MCF 10A (cell line): ENCODE results near the gene DYNC1H1. TPM values are rescaled to one million over a fixed set of nuclear protein-coding genes. Genes with fewer than 3 reads are reported as not detected.

Experiments
- BruUV-seq: library from RNA; stranded (reverse); fragments of 400-500 nt; replicated peaks from 2 replicates; lab custom pipeline; 2021; lab: Mats Ljungman, UMichigan
- CTCF ChIA-PET: fragments of 300-600 bp; sonication (Branson Sonifier 250); formaldehyde crosslinking; extraction: SDS; loops from one replicate; lab custom pipeline; 2021; ENCODE audit warnings: antibody characterized with exemption, inconsistent platforms; lab: Yijun Ruan, JAX
- POLR2A ChIA-PET: fragments of 300-600, 350-650 bp; sonication (Branson Sonifier 250); formaldehyde crosslinking; extraction: SDS; loops from one replicate; lab custom pipeline; 2020; ENCODE audit warnings: antibody characterized with exemption, inconsistent platforms; lab: Yijun Ruan, JAX
- DNase-seq: peaks from one replicate; pipeline ENCODE4 v3.0.0-alpha.2; 2018; ENCODE audit not compliant: unreplicated experiment
- H3K27ac Mint-ChIP-seq: one replicate; pipeline ENCODE4 v1.8.0; 2022; ENCODE audit warnings: mild to moderate bottlenecking, low read depth, mixed read lengths; ENCODE audit not compliant: unreplicated experiment
- H3K27me3 Mint-ChIP-seq: one replicate; pipeline ENCODE4 v1.8.0; 2022; ENCODE audit warnings: mixed read lengths; ENCODE audit not compliant: insufficient read depth, unreplicated experiment
- H3K36me3 Mint-ChIP-seq: one replicate; pipeline ENCODE4 v1.8.0; 2022; ENCODE audit warnings: mild to moderate bottlenecking, moderate library complexity, mixed read lengths; ENCODE audit not compliant: insufficient read depth, unreplicated experiment
- H3K4me1 Mint-ChIP-seq: one replicate; pipeline ENCODE4 v1.8.0; 2022; ENCODE audit warnings: mixed read lengths; ENCODE audit not compliant: insufficient read depth, unreplicated experiment
- H3K4me3 Mint-ChIP-seq: one replicate; pipeline ENCODE4 v1.8.0; 2022; ENCODE audit warnings: mild to moderate bottlenecking, moderate library complexity, mixed read lengths; ENCODE audit not compliant: unreplicated experiment
- H3K9me3 Mint-ChIP-seq: one replicate; pipeline ENCODE4 v1.8.0; 2022; ENCODE audit warnings: mixed read lengths; ENCODE audit not compliant: unreplicated experiment
- CTCF ChIP-seq: fragments of 200-600 bp; IDR thresholded peaks from one replicate; pipeline ENCODE4 v1.8.0; 2022; ENCODE audit warnings: antibody characterized with exemption, mild to moderate bottlenecking; ENCODE audit not compliant: unreplicated experiment
- intact Hi-C: fragments of 100-400 bp; cut with micrococcal nuclease; formaldehyde crosslinking; loops from 2 replicates; pipeline ENCODE4 v1.14.1; 2022
- total RNA-seq: library from RNA; stranded (reverse); gene quantifications from 2 replicates; pipeline ENCODE4 v1.2.3, GENCODE V29; 2022

The DYNC1H1 gene
- total RNA-seq, 1 experiment from 2014 or later, result 704 TPM

GRCh38 chr14:102092806-102093205 is 128.4 kb downstream of the DYNC1H1 start:
- intact Hi-C loops, result no loop called here
- Mint-ChIP-seq H3K27me3 (no peaks in the 10 kb centered on the region), H3K27ac (no peak overlapping the region), H3K4me1 (peaks cover 36% of the 10 kb centered on the region), H3K4me3 (no peak overlapping the region), H3K9me3 (no peaks in the 10 kb centered on the region), H3K36me3 (no peaks in the 10 kb centered on the region)
- POLR2A ChIA-PET, result no interaction called here
- DNase-seq, result no peak
- no TSS peak for BruUV-seq
- CTCF ChIA-PET, result interaction anchor here (0.6 to 2.5 kb wide), 5 partner anchors 30 to 331 kb away, joined by 3 to 12 read pairs (median 4); no protein-coding TSS in a partner anchor
- no peak for TF ChIP-seq CTCF

- ChIA-PET POLR2A (no interaction called here), CTCF (interaction anchor here (0.6 to 1.0 kb wide), 4 partner anchors 17 to 323 kb away, joined by 3 to 4 read pairs (median 3); no protein-coding TSS in a partner anchor)
- H3K36me3 Mint-ChIP-seq, result no peaks in the 10 kb centered on the region
- no peaks in the 10 kb centered on the region for H3K9me3 Mint-ChIP-seq
- intact Hi-C loops, result no loop called here
- no peaks in the 10 kb centered on the region for H3K27me3 Mint-ChIP-seq
- DNase-seq, result no peak
- BruUV-seq, result no TSS peak
- H3K27ac Mint-ChIP-seq, result no peak overlapping the region
- peaks cover 28% of the 10 kb centered on the region for H3K4me1 Mint-ChIP-seq
- no peak for TF ChIP-seq CTCF
- no peak overlapping the region for H3K4me3 Mint-ChIP-seq
Observed at GRCh38 chr14:102094101-102094500, 129.7 kb downstream of the DYNC1H1 start.

GRCh38 chr14:102095231-102095870 is 131.0 kb downstream of the DYNC1H1 start:
- no TSS peak for BruUV-seq
- H3K4me3 Mint-ChIP-seq, result no peak overlapping the region
- DNase-seq, result peak; percentile 35
- no peak overlapping the region for H3K27ac Mint-ChIP-seq
- ChIA-PET CTCF (interaction anchor here (0.5 to 5.8 kb wide), 13 partner anchors 10 to 220 kb away, joined by 3 to 45 read pairs (median 6); no protein-coding TSS in a partner anchor), POLR2A (interaction anchor here (1.5 kb wide), 1 partner anchor 7 kb away, joined by 6 read pairs; no protein-coding TSS in a partner anchor)
- no peak for TF ChIP-seq CTCF
- H3K4me1 Mint-ChIP-seq, result peaks cover 18% of the 10 kb centered on the region
- no peaks in the 10 kb centered on the region for H3K9me3 Mint-ChIP-seq
- H3K27me3 Mint-ChIP-seq, result no peaks in the 10 kb centered on the region
- H3K36me3 Mint-ChIP-seq, result no peaks in the 10 kb centered on the region
- intact Hi-C loops, result no loop called here

- DNase-seq, result no peak
- H3K9me3 Mint-ChIP-seq, result no peaks in the 10 kb centered on the region
- H3K36me3 Mint-ChIP-seq, result no peaks in the 10 kb centered on the region
- H3K4me3 Mint-ChIP-seq, result no peak overlapping the region
- TF ChIP-seq CTCF, result no peak
- POLR2A ChIA-PET, result interaction anchor here (0.8 to 1.5 kb wide), 3 partner anchors 8 to 33 kb away, joined by 3 to 6 read pairs (median 3); no protein-coding TSS in a partner anchor
- BruUV-seq, result no TSS peak
- intact Hi-C loops, result loop anchor here (1.0 to 2.0 kb wide), 5 partner anchors 33 to 389 kb away; no protein-coding TSS in a partner anchor
- H3K4me1 Mint-ChIP-seq, result peaks cover 18% of the 10 kb centered on the region
- CTCF ChIA-PET, result interaction anchor here (0.5 to 5.8 kb wide), 27 partner anchors 8 to 326 kb away, joined by 3 to 45 read pairs (median 4); no protein-coding TSS in a partner anchor
- H3K27ac Mint-ChIP-seq, result no peak overlapping the region
- H3K27me3 Mint-ChIP-seq, result no peaks in the 10 kb centered on the region
Observed at GRCh38 chr14:102095871-102096568, 131.6 kb downstream of the DYNC1H1 start.
